ENCODE measurements around the gene LTBP1.

DNA sequence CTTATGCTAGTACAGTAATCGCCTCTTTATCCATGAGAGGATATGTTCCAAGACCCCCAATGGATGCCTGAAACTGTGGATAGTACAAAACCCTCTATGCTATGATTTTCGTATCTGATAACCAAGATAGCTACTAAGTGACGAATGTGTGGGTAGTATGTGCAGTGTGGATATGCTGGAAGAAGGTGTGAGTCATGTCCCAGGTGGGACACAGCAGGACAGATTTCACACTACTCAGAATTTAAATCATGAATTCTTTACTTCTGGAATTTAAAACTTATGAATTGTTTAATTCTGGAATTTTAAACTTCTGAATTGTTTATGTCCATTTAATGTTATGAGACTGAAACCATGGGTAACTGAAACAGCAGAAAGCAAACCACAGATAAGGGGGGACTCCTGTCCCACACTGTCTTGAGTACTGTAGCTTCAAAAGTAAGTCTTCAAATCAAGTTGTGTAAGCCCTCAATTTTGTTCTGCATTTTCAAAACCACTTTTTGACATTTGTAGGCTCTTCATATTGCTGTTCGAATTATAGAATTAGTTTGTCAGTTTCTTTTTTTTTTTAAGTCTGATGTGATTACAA, 116.0 kb downstream of the LTBP1 start:
- TF ChIP-seq, protein P1, sequence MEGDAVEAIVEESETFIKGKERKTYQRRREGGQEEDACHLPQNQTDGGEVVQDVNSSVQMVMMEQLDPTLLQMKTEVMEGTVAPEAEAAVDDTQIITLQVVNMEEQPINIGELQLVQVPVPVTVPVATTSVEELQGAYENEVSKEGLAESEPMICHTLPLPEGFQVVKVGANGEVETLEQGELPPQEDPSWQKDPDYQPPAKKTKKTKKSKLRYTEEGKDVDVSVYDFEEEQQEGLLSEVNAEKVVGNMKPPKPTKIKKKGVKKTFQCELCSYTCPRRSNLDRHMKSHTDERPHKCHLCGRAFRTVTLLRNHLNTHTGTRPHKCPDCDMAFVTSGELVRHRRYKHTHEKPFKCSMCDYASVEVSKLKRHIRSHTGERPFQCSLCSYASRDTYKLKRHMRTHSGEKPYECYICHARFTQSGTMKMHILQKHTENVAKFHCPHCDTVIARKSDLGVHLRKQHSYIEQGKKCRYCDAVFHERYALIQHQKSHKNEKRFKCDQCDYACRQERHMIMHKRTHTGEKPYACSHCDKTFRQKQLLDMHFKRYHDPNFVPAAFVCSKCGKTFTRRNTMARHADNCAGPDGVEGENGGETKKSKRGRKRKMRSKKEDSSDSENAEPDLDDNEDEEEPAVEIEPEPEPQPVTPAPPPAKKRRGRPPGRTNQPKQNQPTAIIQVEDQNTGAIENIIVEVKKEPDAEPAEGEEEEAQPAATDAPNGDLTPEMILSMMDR (IDR thresholded peaks at IDR 0.05) = no peak
- no peak for TF ChIP-seq POLR2A (IDR thresholded peaks at IDR 0.05)

Data from adrenal gland (tissue), 5 donors.